ENCODE measurements around the gene BBS1.

GRCh38 chr11:66569076-66569475 lies 58.6 kb downstream of the BBS1 start:
- TF ChIP-seq, protein P1, sequence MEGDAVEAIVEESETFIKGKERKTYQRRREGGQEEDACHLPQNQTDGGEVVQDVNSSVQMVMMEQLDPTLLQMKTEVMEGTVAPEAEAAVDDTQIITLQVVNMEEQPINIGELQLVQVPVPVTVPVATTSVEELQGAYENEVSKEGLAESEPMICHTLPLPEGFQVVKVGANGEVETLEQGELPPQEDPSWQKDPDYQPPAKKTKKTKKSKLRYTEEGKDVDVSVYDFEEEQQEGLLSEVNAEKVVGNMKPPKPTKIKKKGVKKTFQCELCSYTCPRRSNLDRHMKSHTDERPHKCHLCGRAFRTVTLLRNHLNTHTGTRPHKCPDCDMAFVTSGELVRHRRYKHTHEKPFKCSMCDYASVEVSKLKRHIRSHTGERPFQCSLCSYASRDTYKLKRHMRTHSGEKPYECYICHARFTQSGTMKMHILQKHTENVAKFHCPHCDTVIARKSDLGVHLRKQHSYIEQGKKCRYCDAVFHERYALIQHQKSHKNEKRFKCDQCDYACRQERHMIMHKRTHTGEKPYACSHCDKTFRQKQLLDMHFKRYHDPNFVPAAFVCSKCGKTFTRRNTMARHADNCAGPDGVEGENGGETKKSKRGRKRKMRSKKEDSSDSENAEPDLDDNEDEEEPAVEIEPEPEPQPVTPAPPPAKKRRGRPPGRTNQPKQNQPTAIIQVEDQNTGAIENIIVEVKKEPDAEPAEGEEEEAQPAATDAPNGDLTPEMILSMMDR (conservative IDR thresholded peaks at IDR 0.05): no peak
- no peak for TF ChIP-seq ZFX (IDR thresholded peaks at IDR 0.05)

All from C4-2B (cell line).